Ureter (tissue), 1 donor: ENCODE results near the gene PARM1. TPM values are rescaled to one million over a fixed set of nuclear protein-coding genes. Genes with fewer than 3 reads are reported as not detected.

ENCODE experiments used
- DNase-seq: peaks from one replicate; pipeline ENCODE4 v3.0.0-alpha.2; 2020; ENCODE audit warnings: low spot score
- total RNA-seq: library from RNA; stranded (reverse); gene quantifications from one replicate; pipeline ENCODE4 v1.2.4, GENCODE V29; 2023
- donor health status: DM: yes; HTN: yes; CAD: no.

PARM1 gene, protein sequence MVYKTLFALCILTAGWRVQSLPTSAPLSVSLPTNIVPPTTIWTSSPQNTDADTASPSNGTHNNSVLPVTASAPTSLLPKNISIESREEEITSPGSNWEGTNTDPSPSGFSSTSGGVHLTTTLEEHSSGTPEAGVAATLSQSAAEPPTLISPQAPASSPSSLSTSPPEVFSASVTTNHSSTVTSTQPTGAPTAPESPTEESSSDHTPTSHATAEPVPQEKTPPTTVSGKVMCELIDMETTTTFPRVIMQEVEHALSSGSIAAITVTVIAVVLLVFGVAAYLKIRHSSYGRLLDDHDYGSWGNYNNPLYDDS
- total RNA-seq: 134 TPM

DNA sequence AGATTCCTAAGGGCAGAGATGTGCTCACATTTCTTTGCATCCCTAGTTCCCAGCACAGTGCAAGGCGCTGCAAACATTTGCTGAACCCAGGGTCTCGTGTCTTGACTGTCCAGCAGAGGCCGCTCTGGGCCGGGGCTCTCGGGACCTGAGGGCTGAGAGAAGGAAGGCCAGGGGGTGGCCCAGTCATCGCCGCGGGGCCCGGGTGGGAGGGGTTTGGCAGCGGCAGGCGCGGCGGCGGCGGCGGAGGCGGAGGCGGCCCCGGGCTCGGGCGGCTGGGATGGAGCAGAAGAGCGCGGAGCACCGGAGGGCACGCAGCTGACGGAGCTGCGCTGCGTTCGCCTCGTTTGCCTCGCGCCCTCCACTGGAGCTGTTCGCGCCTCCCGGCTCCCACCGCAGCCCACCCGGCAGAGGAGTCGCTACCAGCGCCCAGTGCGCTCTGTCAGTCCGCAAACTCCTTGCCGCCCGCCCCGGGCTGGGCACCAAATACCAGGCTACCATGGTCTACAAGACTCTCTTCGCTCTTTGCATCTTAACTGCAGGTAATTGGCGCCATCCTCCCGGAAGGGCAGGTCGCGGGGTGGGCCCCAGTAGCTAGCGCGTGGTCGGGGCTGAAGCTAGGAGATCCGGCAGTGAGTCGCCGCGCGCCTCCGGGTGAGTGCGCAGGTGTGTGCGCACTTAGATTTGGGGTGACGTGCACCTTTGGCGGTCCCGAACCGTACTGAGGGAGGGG is at the start of gene PARM1:
TSS of gene PARM1 (plus strand) at position 285 of the 730 bp plus-strand sequence. CDS start at position 497, 212 bp downstream.
- peak; percentile 96 for DNase-seq

- DNase-seq: no peak
These were observed 48.6 kb upstream of the PARM1 start for GRCh38 chr4:74884266-74884665.

DNA sequence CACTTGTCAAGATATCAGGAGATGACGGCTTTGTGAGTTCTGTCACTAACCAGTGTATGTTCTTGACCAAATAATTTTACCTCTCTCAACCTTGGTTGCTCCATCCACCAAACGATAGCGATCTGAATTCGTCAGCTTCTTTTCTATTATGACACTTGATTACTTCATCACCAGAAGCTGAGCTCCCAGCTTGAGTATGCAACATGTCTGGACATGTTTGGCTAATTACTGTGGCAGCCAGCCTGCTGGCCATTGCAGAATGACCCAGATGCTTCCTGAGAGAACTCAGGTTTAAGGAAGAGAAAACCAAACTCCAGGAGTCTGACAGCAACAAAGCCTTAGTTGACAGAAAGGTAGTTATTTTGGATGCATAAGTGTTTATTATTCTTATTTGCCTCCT is 46.4 kb upstream of the PARM1 start:
- DNase-seq: peak; percentile 56

DNA sequence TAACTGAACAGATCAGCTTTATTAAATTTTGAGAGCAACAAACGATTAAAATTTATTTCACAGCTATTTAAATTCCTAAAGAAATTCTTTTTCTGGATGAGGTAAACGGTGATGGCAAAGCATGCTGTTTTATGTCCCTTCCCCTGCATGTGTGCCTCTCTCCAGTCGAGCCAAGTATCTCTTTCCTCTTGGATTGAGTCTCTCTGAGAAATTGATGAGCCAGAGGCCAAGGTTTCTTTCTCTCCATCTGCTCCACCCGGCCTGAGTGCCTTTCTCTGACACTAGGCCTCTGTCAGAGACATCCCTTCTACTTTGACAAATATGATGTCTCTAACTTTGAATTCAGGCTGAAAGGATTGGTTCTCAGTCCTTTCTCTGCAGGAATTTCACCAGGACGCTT is 42.6 kb upstream of the PARM1 start:
- DNase-seq: no peak

GRCh38 chr4:74891037-74891436 is 41.9 kb upstream of the PARM1 start:
- no peak for DNase-seq

DNA sequence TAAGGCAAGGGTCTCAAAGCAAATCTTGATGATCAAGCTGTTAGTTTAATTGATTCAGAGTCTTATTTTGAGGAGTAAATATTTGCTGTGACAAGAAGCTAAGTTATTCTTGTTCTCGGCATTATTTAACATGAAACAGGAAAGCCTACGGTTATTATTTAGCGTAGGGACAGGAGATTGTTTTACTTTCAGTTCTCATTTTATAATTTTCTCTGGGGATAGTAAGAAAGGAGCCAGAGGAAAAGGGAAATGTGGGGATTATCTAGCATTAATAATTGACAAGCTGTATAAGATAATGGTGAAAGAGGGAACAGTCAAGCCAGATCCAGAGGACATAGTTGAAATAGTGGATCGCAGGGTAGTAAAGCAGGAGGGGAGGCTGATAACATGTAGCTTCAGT is 39.7 kb upstream of the PARM1 start:
- DNase-seq: no peak

DNA sequence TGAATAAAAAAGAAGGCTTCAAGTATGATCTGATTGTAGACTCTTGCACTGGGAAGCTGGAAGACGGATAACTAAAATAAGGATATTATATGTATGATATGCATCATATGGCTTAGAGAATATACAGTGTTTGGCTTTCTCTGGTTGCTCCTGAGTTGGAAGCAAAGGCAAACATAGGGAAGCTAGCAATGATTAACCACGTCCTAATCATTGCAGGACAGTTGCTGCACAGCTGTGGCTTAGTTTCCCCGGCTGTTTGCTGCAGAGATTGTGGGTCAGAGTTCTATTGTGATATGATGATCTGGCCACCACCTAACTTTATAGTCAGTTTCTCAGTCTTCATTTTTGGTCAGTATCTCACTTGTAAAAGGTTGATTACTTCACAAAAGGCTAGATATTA is 36.3 kb upstream of the PARM1 start:
- no peak for DNase-seq

DNA sequence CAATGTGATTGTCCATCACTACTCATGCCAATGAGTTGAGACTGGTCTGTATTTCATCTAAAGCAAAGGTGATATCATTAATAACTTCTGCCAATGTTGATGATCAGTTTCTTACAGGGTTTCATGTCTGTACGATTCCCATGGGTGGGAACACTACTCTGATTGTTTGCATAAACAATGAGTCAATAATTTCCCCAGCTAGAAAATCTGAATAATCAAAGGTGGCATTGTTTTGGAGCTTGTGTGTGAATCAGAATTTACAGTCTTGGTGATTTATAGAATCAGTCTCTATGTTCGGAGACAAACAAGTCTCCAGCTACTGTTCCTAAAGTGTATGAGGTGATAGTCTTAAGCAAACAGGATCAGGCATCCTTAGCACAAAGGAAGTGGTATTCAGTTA is 35.5 kb upstream of the PARM1 start:
- DNase-seq: no peak

DNA sequence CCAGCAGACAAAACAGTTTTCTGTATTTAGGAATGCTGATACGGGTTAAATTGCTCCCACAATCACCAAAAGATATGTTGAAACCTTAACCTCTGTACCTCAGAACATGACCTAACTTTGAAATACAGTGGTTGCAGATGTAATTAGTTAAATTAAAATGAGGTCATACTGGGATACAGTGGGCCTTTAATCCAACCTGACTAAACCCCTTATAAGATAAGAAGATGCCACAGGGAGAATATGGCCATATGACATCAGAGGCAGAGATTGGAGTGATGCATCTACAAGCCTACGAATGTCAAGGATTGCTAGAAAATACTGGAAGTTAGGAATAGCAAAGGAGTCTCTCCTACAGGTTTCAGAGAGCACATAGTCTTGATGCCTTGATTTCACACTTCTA is 32.1 kb upstream of the PARM1 start:
- no peak for DNase-seq

DNA sequence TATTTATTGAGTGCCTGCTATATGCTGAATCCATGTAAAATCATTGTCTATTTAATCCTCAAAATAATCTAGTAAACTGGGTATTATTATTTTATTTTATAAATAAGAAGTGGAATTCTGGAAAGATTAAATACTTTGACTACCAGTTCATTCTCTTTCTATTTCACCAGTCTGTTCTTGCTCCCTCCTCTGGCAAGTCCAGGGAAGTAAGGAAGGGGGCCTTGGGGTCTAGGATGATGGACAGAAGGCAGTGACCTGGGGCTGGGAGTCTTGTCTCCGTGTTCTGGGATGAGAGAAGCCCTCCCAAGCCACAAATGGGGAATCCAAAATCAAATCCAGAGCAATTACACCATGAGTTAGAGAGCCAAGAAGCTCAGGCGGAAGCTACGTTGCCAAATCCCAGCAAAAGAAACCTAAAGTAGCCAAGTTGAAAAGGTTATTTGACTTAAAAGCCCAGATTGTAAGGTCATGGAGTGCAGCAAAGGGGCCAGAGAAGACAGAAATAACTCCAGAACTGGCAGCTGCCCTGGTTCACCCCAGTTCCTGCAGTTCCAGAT is 28.3 kb upstream of the PARM1 start:
- no peak for DNase-seq

GRCh38 chr4:74906771-74907170 is 26.1 kb upstream of the PARM1 start:
- DNase-seq: no peak

DNA sequence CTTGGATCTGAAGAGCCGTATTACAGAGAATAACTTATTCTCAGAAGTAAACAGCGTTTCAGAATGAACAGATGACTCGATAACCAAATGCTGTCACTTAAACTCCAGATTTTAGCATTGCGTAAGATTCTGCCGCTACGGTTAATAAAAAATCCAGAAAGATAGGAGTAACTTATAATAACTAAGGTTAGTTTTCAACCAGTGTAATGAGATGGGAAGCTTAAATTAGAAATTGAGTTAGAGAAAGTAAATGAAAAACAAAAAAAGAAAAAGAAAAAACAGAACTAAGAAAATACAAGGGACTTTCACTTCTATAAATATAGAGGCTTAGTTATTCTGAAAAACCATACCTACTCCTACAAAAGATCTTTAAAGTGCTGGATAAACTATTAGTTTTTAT is 13.1 kb upstream of the PARM1 start:
- no peak for DNase-seq

DNA sequence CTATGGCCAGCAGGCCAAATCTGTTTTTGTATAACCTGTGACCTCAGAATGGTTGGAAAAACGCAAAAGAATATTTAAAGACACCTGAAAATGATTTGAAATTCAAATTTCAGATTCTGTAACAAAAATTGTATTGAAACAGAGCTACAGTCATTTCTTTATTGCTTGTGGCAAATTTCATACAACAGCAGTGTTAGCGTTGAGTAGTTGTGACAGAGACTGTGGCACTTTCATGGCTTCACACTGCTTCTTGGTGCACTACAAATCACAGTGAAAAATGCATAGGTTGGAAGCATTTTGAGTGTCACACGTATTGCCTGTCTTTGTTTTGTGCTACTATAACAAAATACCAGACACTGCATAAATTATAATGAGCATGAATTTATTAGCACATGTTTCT is 12.2 kb upstream of the PARM1 start:
- DNase-seq: no peak

DNA sequence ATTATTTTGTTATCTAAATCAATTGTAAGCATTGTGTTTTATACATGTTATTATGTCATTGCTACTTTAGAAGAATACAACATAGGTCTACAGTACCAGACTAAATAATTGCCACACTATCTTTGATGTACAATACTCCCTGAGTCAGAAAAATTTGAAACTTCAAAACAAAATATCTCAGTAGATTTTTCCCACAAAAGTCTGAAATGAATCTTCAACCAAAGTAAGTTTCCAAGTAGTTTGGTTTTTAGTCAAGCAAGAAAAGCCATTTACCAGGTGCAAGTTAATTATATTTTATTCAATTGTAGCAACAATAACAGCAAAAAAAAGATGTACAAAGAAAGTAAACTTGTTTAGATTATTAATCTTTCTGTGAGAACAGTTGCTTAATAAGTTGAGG is 11.4 kb upstream of the PARM1 start:
- no peak for DNase-seq

- DNase-seq: no peak
These were observed 6.9 kb upstream of the PARM1 start for GRCh38 chr4:74926007-74926406.

- DNase-seq: no peak
These were observed 2.8 kb upstream of the PARM1 start for GRCh38 chr4:74930162-74930561.

DNA sequence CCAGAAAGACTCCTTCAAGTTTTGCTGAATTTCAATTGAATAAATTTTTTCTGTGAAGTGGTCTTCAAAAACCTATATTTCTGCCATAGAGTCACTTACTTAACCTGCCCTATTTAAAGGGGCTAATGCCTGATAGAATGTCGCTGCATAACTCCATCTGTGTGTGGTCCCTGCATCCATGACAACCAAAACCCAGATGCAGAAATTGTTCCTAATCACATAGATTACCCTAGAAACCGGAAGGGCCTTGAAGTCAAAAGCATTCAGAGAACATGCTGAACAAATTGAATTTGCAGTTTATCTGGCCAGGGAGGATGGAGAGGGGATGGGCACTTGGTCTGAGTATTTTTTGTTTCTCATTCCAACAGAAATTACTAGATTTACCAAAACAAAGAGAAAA is 1.5 kb upstream of the PARM1 start:
- DNase-seq: no peak

DNA sequence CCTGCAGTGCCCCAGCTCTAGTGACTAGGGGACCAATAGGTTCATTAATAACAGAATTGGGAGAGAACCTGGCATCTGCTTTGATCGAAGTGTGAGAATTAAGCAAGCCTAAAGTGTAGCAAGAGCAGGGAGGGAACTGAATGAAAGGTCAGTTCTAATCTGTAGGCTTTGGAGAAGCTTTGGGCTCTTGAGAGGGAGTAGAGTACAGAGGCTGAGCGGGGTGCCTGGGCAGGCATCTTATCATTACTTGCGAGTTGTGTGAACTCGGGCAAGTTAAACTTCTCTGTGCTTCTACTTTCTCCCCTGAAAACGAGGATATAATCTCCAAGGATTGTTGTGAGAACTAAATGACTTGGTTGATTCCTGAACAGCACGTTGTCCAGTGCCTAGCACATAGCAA is 906 bp upstream of the PARM1 start:
- no peak for DNase-seq

GRCh38 chr4:74933562-74934015 is 673 bp downstream of the PARM1 start:
- DNase-seq: no peak

DNA sequence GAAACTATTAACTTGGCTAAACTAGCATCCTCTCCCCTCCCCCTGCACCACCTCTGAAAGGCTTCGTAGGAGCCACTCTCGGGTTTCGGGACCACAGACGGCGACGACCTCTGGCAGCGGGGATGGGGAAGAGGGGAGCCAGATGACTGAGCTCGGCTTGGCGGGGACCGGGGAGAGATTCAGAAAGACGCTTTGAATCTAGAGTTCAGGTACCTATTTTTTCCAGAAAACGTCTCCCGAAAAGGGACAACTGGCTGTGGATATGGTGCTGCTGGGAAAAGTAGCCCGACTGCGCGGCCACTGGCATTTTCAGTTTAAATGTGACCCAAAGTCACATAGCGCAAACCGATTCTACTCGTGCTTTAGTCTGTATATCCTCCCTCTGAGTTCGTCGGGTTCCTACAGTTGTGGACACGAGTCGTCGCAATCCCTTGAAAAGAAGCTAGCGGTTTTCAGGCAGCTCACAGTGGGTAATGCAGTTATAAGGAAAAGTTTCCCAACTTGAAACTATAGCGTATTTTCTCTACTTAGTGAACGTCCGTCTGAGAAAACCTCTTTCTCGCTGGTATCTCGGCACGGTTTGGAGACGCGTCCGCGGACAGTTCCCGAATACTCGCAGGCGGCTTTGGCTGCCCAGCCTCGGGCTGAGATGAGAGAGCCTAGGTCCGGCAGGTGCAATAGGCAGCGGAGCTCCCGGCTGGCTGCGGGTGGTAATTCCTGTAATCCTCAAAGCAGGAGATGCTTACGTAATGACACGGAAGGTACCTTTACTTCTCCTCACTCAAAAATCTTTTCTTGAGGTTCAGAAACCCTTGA is 1.3 kb downstream of the PARM1 start:
- DNase-seq: no peak

- no peak for DNase-seq
These were observed 2.0 kb downstream of the PARM1 start for GRCh38 chr4:74934888-74935287.

DNA sequence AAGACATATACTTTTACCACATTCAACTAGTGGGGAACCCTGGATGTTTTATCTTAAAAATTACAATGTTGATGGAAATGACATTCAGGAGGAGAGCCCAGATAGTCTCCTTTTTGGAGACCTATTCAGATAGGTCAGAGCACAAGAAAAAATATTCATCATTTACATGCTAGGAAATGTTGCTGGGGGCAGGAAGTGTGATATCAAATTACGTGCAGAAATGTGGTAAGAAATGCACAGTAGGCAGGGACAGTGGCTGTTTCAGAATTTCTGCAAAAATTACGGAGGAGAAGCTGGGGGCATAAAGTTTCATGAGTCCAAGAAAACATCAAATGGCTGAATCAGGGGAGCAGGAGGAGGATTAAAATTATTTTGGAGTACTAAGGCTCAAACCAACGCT is 8.2 kb downstream of the PARM1 start:
- DNase-seq: no peak
